Keratinocyte (primary cell): ENCODE data around the gene KCNMA1.

Source experiments
- EZH2 ChIP-seq: IDR thresholded peaks from one replicate; pipeline ENCODE4 v1.6.1; 2012; ENCODE audit warnings: inconsistent platforms, mild to moderate bottlenecking, low read length, moderate library complexity
- TF ChIP-seq, protein P1 (sequence below), 3 experiments: IDR thresholded peaks in 1 of 3; conservative IDR thresholded peaks in 1 of 3; optimal IDR thresholded peaks in 1 of 3; 2 replicates in 2 of 3; 3 replicates in 1 of 3; pipeline versions ENCODE3 to v1.5.1; 2011; ENCODE audit warnings: low read length in 3 of 3, mild to moderate bottlenecking in 3 of 3, moderate library complexity in 2 of 3, control low read depth in 1 of 3, inconsistent platforms in 1 of 3; ENCODE audit not compliant: insufficient read depth in 2 of 3; ENCODE audit errors: extremely low read depth in 1 of 3

DNA sequence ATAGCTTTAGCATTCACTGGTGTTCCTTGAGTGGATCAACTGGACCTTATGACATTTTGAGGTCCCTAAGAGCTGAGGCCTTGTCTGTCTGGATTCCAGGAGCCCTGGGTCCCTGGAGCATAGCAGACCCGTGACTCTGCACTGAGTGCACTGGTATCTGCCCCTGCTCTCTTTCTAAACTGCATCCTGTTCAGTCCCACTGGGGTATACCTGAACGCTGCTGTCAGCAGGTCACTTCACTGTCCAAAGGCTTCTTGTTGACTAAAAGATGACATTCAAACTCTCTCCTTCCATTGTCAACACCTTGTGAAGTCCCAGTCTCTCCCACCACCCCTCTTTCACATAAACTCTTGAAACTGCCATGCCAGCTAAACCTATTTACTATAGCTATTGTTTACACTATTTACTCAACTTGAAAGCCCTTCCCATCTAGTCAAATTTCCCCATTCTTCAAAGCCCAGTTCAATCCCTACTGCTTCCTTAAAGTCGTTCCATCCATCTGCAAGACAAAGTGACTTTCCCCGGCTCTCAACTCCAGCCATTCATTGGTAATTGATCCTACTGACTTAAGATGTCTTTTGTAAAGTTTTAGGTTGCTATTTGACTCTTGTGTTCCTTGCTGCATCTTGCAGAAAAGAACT, 523.3 kb downstream of the KCNMA1 start:
- TF ChIP-seq, protein P1, sequence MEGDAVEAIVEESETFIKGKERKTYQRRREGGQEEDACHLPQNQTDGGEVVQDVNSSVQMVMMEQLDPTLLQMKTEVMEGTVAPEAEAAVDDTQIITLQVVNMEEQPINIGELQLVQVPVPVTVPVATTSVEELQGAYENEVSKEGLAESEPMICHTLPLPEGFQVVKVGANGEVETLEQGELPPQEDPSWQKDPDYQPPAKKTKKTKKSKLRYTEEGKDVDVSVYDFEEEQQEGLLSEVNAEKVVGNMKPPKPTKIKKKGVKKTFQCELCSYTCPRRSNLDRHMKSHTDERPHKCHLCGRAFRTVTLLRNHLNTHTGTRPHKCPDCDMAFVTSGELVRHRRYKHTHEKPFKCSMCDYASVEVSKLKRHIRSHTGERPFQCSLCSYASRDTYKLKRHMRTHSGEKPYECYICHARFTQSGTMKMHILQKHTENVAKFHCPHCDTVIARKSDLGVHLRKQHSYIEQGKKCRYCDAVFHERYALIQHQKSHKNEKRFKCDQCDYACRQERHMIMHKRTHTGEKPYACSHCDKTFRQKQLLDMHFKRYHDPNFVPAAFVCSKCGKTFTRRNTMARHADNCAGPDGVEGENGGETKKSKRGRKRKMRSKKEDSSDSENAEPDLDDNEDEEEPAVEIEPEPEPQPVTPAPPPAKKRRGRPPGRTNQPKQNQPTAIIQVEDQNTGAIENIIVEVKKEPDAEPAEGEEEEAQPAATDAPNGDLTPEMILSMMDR (optimal IDR thresholded peaks at IDR 0.05 in 1 of 3, IDR thresholded peaks at IDR 0.05 in 1 of 3, conservative IDR thresholded peaks at IDR 0.05 in 1 of 3; ENCODE audit: extremely low read depth in 1 of 3, insufficient read depth in 2 of 3, low read length in 3 of 3): no peak
- no peak for TF ChIP-seq EZH2
